PC-3 (cell line): ENCODE results near the gene NDUFB5.

Source experiments
- CTCF ChIP-seq: fragments of 300-600 bp; sonication (generic); conservative IDR thresholded peaks from 2 replicates; pipeline ENCODE4 v1.5.1; 2017; ENCODE audit warnings: antibody characterized with exemption, low read depth, mild to moderate bottlenecking, low read length
- EZH2 ChIP-seq: fragments of 300-600 bp; sonication (generic); IDR thresholded peaks from one replicate; pipeline ENCODE4 v1.6.1; 2017; ENCODE audit warnings: antibody characterized with exemption, mild to moderate bottlenecking, low read length; ENCODE audit not compliant: unreplicated experiment
- EZH2phosphoT487 ChIP-seq: fragments of 300-600 bp; sonication (generic); IDR thresholded peaks from 2 replicates; pipeline ENCODE4 v1.6.1; 2018; ENCODE audit warnings: mild to moderate bottlenecking, antibody characterized with exemption, low read length, borderline replicate concordance

GRCh38 chr3:179671309-179671708 is 66.7 kb downstream of the NDUFB5 start:
- no peak for TF ChIP-seq CTCF
- no peak for TF ChIP-seq EZH2
- TF ChIP-seq EZH2phosphoT487 = no peak
